COLO668 (cell line): ENCODE results near the gene PRDM9.
"Not testable (repeated sequence)": the region's sequence is repeated elsewhere in the genome, so short reads cannot be mapped to it uniquely, and the experiment has no call there.

ENCODE experiments used
- DNase-seq: peaks from one replicate; lab custom pipeline; 2025; ENCODE audit not compliant: unreplicated experiment; lab: John Stamatoyannopoulos, UW

PRDM9 gene

GRCh38 chr5:23527216-23527920 lies 20.0 kb downstream of the PRDM9 start:
- DNase-seq = not testable (repeated sequence)

GRCh38 chr5:23528677-23529076 lies 21.3 kb downstream of the PRDM9 start:
- no peak for DNase-seq

- no peak for DNase-seq
These were observed 23.2 kb downstream of the PRDM9 start for GRCh38 chr5:23530571-23530970.

DNA sequence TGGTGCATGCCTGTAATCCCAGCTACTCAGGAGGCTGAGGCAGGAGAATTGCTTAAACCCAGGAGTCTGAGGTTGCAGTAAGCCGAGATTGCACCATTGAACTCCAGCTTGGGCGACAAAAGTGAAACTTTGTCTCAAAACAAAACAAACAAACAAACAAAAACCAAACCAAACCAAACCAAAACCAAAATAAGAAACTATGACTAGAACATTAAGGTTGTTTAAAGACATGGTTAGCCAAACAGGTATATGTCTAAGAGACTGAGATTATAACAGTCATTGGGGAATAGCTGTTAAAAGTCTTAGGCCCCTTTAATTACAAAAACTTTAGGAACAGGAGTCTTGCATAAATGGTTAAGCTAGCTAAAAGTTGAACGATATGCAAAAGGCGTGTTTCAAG lies 63.6 kb downstream of the PRDM9 start:
- no peak for DNase-seq
